Stimulated activated CD4-positive, alpha-beta T cell treated with anti-CD3 and anti-CD28 coated beads, Interleukin-1b, Interleukin-23, amount 100 ng/mL, for 1 hour (primary cell): ENCODE measurements around the gene PIGU.
"Not testable (repeated sequence)": the region's sequence is repeated elsewhere in the genome, so short reads cannot be mapped to it uniquely, and the experiment has no call there.

Experiments
- DNase-seq, 2 donors: peaks; one replicate each; pipeline ENCODE4 v3.0.0-alpha.2; 2020; ENCODE audit warnings: low read depth in 2 of 2

PIGU gene

GRCh38 chr20:34621383-34622367 is 55.2 kb downstream of the PIGU start:
- DNase-seq = no peak

DNA sequence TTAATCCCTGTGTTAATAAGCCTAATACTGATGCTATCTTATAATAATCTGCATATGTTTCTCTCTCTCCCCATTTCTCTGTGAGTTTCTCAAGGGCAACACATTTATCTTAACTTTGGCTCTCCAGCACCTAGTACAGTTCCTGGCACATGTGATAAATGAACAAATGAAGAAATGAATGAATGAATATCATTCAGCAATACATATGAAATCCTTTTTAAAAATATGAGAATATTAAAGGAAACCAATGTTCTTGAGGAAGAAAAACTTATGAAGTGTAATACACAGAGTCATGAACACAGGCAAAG is 55.9 kb downstream of the PIGU start:
- DNase-seq = no peak

DNA sequence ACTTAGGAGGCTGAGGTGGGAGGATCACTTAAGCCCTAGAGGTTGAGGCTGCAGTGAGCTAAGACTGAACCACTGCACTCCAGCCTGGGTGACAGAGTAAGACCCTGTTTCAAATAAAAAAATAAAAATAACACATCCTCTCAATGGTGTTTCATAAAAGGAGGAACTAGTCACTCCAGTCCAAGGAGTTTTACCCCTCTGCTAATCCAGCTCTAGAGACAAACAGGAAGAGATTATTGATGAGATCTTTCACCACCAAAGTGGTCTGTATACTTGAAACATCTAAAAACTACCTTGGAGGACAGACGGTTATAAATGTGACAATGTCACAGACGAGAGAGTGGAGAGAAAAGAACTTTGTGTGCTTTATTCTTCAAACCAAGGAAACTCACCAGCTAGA is 58.2 kb downstream of the PIGU start:
- DNase-seq = no peak

- not testable (repeated sequence) for DNase-seq
Measured at GRCh38 chr20:34616913-34617312, 60.0 kb downstream of the PIGU start.

GRCh38 chr20:34615477-34615876 is 61.4 kb downstream of the PIGU start:
- no peak for DNase-seq

DNA sequence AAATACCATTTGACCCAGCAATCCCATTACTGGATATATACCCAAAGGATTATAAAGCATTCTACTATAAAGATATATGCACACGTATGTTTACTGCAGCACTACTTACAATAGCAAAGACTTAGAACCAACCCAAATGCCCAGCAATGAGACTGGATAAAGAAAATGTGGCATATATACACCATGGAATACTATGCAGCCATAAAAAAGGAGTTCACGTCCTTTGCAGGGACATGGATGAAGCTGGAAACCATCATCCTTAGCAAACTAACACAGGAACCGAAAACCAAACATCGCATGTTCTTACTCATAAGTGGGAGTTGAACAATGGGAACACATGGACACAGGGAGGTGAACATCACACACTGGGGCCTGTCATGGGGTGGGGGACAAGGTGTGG is 64.9 kb downstream of the PIGU start:
- DNase-seq = not testable (repeated sequence)

- no peak for DNase-seq
Measured at GRCh38 chr20:34607066-34607465, 69.8 kb downstream of the PIGU start.

DNA sequence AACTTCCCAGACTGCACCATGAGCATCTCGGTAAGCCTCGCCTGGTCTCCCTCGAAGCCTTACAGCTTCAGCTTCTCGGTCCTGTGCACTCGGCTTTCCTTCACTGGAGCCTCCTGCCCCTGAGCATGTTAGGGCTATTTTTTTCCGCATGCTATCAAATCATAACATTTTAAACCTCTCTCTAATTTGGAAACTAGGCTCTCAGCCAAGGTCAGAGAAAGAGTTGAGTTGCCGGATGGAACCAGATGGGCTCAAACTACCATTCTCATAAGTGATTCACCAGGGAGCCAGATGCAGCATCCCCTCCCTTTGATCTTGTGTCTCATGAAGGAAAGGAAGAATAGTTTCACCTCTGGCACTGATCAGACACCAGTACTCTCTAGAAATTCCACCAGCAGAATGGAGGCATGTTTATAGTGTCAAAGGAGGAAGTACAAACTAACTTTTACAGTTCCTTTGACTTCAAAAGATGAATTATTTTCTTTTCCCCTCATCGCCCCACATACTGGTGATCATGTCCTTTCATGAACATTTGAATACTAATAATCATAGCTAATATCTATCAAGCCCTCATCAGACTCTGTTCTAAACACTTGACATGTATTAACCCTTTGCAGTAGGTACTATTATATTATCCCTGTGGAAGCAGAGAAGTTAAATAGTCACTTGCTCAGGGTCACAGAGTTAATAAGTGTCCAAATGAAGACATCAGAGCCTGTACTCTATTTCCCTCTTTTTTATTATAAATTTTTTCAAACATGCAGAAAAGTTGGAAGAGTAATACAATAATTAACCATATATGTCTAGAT is 71.7 kb downstream of the PIGU start:
- DNase-seq = no peak

GRCh38 chr20:34600892-34601653 is 75.8 kb downstream of the PIGU start:
- DNase-seq = no peak

DNA sequence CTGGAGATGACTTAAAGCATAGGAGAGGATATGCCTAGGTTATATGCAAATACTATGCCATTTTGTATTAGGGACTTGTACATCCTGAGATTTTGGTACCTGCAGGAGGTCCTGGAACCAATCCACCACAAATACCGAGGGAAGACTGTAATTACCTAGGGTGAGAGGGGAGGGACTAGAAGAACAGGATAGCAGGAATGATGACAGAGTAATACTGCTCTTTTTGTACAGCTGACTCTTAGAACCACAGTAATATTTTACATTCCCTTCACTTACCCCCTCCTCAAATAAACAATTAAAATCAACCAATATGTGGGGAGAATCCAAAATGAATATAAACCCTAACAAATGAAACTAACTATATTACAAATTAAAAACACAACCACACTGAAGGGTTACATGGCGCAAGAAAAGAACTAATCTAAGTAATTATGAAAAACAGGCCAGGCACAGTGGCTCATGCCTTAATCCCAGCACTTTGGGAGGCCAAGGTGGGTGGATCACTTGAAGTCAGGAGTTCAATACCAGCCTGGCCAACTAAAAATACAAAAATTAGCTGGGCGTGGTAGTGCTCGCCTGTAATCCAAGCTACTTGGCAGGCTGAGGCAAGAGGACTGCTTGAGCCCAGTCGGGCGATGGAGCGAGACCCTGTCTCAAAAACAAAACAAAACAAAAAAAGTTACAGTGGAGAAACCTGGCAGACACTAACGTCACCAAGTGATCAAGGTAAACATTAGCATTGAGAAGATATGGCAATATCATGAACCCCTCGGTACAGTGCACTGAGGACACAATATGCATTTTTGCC is 81.3 kb downstream of the PIGU start:
- DNase-seq = no peak

GRCh38 chr20:34586488-34587163 is 90.3 kb downstream of the PIGU start:
- DNase-seq = no peak

DNA sequence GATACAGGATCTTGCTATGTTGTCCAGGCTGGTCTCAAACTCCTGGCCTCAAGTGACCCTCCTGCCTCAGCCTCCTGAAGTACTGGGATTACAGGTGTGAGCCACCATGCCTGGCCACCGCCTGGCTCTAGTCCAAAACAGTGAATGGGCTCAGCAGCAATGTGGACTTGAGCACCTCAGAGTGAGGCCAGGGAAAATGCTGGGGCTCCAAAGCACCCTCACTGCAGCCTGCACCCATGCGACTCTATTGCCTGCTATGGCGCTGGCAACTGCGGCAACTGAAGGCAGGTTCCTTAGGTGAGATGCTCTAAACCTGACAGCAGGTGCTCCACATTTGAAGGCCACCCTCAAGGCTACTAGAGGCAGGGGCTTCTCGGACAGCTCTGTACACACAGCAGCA is 91.9 kb downstream of the PIGU start:
- no peak for DNase-seq

DNA sequence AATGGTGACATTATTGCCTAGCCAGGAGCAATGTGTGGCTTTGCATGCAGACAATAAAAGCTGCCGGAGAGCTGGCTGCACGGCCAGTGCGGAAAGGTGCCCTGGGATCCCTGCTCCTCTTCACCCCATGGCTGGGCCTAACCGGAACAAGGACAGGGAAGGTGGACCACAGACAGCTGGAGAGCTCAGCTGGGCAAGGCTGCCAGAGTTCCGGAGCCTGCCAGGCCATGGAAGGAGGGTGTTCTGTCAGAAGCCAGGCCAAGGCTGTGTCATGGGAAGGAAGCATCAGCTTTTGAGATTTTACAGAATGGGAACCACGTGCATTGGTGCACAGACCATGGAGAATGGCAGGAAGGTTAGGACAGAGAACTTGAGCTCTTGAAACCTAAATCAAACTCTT is 93.3 kb downstream of the PIGU start:
- no peak for DNase-seq

- no peak for DNase-seq
Measured at GRCh38 chr20:34582911-34583310, 94.0 kb downstream of the PIGU start.

- no peak for DNase-seq
Measured at GRCh38 chr20:34582221-34582620, 94.7 kb downstream of the PIGU start.

DNA sequence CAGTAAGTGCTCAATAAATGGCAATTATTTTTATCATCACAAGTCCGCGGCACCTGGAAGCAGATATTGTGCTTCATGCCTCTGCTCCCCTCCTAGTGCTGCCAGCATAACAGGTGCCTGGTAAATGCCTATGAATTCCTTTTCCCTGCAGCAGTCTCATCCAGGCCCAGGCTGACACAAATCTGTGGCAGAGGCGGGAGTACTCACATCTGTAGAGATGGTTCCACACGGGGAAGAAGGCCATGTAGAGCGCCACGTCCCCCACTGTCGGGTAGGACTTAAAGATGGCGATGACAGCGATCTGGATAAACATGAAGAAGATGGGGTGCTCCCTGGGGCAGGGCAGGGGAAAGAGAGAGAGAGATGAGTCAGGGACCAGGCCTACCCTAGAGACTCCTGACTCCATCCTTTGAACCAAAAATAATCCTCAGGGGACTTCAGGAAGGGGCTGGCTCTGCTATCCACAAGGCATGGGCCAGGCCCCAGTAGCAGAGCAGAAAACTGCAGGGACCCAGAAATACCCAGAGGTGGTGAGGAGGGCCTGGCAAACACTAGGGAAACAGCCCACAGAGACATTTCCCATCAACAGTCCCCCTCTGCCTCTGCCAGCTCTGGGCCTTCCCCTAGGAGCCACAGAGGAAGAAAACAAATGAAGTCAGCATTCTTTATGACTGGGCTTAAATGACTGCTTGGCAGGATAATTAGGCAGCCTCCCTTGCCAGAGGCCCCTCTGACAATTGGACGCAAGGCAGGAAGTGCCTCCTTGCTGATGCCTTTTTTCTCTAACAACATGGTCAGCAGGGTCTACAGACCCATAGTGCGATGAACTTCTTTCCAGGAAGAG is 95.3 kb downstream of the PIGU start:
- DNase-seq = no peak

DNA sequence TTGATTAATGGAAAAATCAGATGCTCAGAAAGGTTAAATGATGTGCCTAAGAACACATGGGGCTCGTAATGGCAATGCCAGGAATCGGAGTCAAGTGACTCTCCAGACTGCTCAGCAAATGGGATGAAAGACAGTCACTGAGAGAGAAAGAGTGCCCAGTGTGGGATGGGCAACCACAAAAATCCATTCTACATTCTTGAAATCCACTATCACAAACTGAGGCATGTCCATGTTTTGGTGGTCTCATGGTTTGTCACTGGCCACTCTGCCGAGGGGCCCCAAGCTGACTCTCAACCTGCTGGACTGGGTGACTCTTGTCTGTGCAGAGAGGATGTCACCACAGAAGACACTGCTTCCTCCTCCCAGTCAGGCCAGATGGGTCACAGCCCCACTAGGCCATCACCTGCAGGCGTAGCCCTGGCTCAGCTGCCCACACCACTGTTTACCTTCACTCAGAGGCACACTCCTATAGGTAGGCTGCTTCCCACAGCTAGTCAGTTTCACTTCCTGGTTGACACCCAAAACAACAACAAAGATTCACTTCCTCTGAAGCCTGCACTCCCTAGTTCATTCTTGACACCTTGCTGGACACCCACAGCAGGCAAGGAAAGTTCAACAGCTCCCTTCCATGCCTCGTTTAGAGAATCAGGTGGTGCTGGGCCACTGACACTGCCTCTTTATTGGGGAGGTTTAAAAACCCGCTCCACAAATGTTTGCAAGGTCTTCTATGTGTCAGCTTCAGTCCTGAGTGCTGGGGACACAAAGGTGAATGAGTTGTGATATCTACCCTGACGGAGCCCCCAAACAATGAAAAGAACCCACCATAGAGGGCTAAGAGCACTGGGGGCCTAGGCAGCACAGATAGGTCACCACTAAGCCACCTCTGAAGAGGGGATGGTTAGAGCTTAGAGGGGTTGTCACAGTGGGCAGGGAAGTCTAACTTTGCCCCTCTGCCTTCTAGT is 96.6 kb downstream of the PIGU start:
- no peak for DNase-seq

DNA sequence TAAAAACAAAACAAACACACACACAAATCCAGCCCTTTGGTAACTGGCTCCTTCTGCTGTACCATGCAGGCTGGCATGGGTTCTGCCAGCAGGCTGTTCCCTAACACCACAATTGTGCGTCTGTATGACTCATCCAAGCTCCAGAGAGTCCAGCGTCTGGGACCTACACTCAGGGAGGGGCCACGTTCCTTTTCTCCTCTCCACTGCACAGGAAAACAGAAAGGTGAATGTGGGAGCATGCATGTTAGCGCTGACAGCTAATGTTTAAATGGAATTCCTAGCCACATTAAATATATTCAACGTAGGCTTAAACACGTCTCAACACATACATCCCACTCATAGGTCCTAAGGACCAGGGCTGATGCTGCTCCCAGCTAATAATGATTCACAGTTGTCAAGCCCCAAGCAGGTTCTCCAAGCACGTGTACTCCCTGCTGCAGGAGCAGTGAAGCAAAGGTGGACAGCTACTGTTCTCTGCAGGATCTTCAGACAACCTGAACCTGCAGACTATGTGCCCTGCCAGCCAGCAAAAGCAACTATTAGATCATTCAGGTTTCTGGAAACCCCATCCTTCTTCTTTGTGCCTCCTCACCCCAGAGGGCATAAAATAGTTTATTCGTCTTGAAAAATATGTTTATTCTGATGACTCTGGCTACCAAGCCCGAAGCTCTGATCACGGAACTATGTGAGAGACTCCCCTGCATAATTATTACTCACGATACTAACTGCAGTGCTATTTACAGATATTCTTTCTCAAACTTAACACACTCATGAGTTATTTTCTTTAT is 97.5 kb downstream of the PIGU start:
- DNase-seq = no peak
